ENCODE measurements around the gene ARHGAP6.

DNA sequence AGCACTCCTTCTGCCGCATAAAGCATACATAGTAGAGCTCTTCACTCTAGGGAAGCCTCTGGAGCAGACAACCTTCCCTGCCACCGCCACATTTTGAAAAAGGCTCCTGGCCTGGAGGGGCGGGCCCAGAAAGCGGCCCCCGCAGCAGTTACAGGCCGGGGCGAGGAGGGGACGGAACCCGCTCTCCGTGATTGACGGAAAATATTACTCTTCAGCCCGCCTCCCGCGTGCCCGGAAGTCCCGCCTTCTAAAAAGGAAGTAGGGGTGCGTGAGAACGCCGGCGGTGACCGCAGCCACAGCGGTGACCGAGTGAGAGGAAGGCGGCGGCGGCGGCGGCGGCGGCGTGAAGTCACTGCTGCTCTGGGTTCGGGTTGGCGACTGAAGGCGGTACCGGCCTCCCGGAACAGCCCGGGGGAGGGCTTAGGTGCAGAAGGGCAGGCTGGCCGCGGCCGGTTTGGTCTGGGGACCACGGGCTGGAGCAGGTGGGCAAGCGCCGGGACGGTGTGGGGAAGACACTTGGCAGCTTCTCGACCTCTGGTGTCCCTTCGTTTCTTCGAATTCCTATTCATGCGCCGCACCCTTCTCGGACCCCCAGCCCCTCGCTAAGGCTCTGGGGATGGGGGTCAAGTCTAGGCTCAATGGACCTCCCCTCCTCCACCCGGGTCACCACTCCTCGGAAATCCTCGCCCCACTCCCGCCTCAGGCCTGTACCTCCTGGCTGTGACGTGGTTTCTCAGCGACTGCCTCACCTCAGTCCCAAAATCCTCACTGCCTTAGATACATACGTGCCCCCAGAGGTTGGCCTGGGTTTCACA, 554.5 kb downstream of the ARHGAP6 start, which contains the start of gene HCCS:
- no peak for TF ChIP-seq ARNTL (CRISPR knock-in tag; IDR thresholded peaks at IDR 0.05; ENCODE audit: borderline replicate concordance, low read depth)
- TF ChIP-seq ZFP30 (CRISPR knock-in tag; IDR thresholded peaks at IDR 0.05) = no peak
- TF ChIP-seq, protein P1, sequence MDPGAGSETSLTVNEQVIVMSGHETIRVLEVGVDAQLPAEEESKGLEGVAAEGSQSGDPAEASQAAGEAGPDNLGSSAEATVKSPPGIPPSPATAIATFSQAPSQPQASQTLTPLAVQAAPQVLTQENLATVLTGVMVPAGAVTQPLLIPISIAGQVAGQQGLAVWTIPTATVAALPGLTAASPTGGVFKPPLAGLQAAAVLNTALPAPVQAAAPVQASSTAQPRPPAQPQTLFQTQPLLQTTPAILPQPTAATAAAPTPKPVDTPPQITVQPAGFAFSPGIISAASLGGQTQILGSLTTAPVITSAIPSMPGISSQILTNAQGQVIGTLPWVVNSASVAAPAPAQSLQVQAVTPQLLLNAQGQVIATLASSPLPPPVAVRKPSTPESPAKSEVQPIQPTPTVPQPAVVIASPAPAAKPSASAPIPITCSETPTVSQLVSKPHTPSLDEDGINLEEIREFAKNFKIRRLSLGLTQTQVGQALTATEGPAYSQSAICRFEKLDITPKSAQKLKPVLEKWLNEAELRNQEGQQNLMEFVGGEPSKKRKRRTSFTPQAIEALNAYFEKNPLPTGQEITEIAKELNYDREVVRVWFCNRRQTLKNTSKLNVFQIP (CRISPR knock-in tag; IDR thresholded peaks at IDR 0.05; ENCODE audit: borderline replicate concordance, low read depth) = no peak
- TF ChIP-seq ZFP3 (CRISPR knock-in tag; IDR thresholded peaks at IDR 0.05) = no peak
- TF ChIP-seq CSDC2 (CRISPR knock-in tag; IDR thresholded peaks at IDR 0.05) = no peak
- no peak for TF ChIP-seq GLIS3 (CRISPR knock-in tag; IDR thresholded peaks at IDR 0.05)
- TF ChIP-seq, protein P2, sequence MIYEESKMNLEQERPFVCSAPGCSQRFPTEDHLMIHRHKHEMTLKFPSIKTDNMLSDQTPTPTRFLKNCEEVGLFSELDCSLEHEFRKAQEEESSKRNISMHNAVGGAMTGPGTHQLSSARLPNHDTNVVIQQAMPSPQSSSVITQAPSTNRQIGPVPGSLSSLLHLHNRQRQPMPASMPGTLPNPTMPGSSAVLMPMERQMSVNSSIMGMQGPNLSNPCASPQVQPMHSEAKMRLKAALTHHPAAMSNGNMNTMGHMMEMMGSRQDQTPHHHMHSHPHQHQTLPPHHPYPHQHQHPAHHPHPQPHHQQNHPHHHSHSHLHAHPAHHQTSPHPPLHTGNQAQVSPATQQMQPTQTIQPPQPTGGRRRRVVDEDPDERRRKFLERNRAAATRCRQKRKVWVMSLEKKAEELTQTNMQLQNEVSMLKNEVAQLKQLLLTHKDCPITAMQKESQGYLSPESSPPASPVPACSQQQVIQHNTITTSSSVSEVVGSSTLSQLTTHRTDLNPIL (CRISPR knock-in tag; IDR thresholded peaks at IDR 0.05; ENCODE audit: low read depth) = no peak
- TF ChIP-seq, protein P3, sequence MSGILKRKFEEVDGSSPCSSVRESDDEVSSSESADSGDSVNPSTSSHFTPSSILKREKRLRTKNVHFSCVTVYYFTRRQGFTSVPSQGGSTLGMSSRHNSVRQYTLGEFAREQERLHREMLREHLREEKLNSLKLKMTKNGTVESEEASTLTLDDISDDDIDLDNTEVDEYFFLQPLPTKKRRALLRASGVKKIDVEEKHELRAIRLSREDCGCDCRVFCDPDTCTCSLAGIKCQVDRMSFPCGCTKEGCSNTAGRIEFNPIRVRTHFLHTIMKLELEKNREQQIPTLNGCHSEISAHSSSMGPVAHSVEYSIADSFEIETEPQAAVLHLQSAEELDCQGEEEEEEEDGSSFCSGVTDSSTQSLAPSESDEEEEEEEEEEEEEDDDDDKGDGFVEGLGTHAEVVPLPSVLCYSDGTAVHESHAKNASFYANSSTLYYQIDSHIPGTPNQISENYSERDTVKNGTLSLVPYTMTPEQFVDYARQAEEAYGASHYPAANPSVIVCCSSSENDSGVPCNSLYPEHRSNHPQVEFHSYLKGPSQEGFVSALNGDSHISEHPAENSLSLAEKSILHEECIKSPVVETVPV (CRISPR knock-in tag; IDR thresholded peaks at IDR 0.05) = no peak
